Measurements from ENCODE around the gene JARID2. TPM values are rescaled to one million over a fixed set of nuclear protein-coding genes. Genes with fewer than 3 reads are reported as not detected.

JARID2 gene
- total RNA-seq, 1 experiment from 2014 or later, result 23.6 TPM

DNA sequence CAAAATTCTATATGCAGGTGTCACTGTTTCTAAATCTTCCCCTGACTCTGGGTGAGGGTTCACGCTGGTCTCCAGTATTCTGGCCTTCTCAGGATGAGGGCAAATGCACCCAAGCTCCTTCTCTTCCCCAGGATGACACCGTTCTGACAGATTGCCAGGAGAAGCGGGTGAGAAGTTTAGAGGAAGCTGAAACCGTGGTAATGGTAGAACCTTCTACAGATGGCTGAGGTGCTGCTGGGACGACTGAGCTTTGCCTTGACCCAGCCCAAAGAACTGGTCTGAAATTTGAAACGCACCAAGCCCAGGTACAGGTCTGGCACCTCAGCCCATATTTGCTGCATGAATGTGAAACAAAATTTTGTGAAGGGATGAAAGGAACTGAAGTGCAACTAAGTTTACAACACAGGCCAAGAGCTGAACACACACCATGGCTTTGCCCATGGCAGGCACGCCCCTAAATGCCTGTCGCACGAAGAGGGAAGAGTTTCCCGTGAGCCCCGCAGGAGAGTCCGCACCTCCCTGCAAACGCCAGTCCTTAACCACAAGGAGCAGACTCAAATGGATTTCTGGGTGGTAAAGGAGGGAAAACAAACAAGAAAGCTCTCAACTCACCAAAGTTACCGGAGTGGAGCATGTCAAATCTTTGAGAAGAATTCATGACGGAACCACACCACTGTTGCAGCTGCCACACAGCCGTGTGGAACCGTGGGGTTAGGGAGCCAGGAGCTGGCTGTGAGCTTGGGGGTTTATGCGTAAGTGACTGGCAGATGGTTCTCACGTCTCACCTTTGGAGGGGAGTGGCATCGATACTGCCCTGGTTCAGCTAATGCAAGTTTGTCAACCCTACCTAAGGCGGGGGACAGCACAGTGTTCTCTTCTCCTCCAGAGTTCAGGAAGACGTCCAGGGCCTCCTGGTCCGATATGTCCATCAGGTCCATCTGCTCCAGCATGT is 278.1 kb downstream of the JARID2 start:
- DNase-seq (ENCODE audit: low read depth, low spot score), result no peak
- H3K36me3 ChIP-seq (ENCODE audit: control insufficient read depth in 1 of 2, insufficient read depth in 2 of 2, low read length in 2 of 2), result peaks cover 3 to 8% of the 10 kb centered on the region in 2 experiments; a peak in 2 of 4 replicates
- H3K9me3 ChIP-seq (ENCODE audit: control insufficient read depth in 1 of 2, insufficient read depth in 1 of 2, low read depth in 1 of 2, low read length in 2 of 2), result no peaks in the 10 kb centered on the region
- POLR2A ChIA-PET, result no interaction called here
- H3K4me3 ChIP-seq (replicated peaks in 1 of 2; ENCODE audit: low read depth in 1 of 2, low read length in 2 of 2), result no peak overlapping the region
- TF ChIP-seq ZNF274 (IDR thresholded peaks at IDR 0.05; ENCODE audit: low read depth, low read length), result no peak
- no peak for TF ChIP-seq JUND (IDR thresholded peaks at IDR 0.05)
- no peak for TF ChIP-seq YY1 (IDR thresholded peaks at IDR 0.05; ENCODE audit: extremely low read depth, insufficient replicate concordance, low read depth, low read length)
- no peak for TF ChIP-seq EGR1 (IDR thresholded peaks at IDR 0.05; ENCODE audit: low read depth)
- TF ChIP-seq POLR2AphosphoS5 (IDR thresholded peaks at IDR 0.05; ENCODE audit: low read depth, low read length), result no peak
- no peak for TF ChIP-seq EZH2phosphoT487 (IDR thresholded peaks at IDR 0.05; ENCODE audit: borderline replicate concordance)
- no peak for TF ChIP-seq REST (IDR thresholded peaks at IDR 0.05; ENCODE audit: low read depth)
- no peak for TF ChIP-seq CBX3 (IDR thresholded peaks at IDR 0.05; ENCODE audit: low read depth)
- TF ChIP-seq SIN3A (IDR thresholded peaks at IDR 0.05; ENCODE audit: low read depth), result no peak
- TF ChIP-seq SP1 (IDR thresholded peaks at IDR 0.05; ENCODE audit: low read depth), result no peak
- TF ChIP-seq TCF7L2 (IDR thresholded peaks at IDR 0.05; ENCODE audit: borderline replicate concordance, extremely low read depth, insufficient read depth, insufficient read length), result no peak
- no peaks in the 10 kb centered on the region for H3K9me2 ChIP-seq (ENCODE audit: insufficient read depth)
- H3K4me2 ChIP-seq (ENCODE audit: low read length), result no peak overlapping the region
- no peak overlapping the region for H3K27ac ChIP-seq (ENCODE audit: low read depth, low read length)
- intact Hi-C loops (cut with micrococcal nuclease), result no loop called here
- no peaks in the 10 kb centered on the region for H3K79me2 ChIP-seq (ENCODE audit: insufficient read depth, low read length)
- ATAC-seq, result no peak
- H3K27me3 ChIP-seq (ENCODE audit: insufficient read depth, low read length), result no peaks in the 10 kb centered on the region
- no peak overlapping the region for H3K9ac ChIP-seq (ENCODE audit: low read length)
- RAD21 ChIA-PET (ENCODE audit: low non-redundant PET in 1 of 2, low total read pairs in 2 of 2, uncharacterized antibody in 2 of 2, unreplicated experiment in 2 of 2), result no interaction called here
- no peak overlapping the region for H2AFZ ChIP-seq (ENCODE audit: low read depth, low read length, poor library complexity, severe bottlenecking)
- H4K20me1 ChIP-seq (ENCODE audit: insufficient read depth), result no peaks in the 10 kb centered on the region
- no peaks in the 10 kb centered on the region for H3K4me1 ChIP-seq (ENCODE audit: control insufficient read depth in 1 of 2, insufficient read depth in 2 of 2, low read length in 2 of 2)
- BruUV-seq (replicated peaks), result no TSS peak
- CTCF ChIA-PET, result no interaction called here
